Large intestine (tissue), 3 donors: ENCODE results near the gene MTMR2. TPM values are rescaled to one million over a fixed set of nuclear protein-coding genes. Genes with fewer than 3 reads are reported as not detected.

ENCODE experiments used
- DNase-seq, 2 donors: peaks; one replicate each; pipeline versions ENCODE4 v3.0.0 to v3.0.0-alpha.2; 2013
- H3K27ac ChIP-seq: one replicate; pipeline ENCODE4 v1.5.1; 2013; ENCODE audit warnings: low read length
- H3K27me3 ChIP-seq: 2 replicates; pipeline ENCODE4 v1.6.1; 2013; ENCODE audit warnings: low read length; ENCODE audit not compliant: control insufficient read depth, insufficient read depth
- H3K36me3 ChIP-seq: 2 replicates; pipeline ENCODE4 v1.6.1; 2013; ENCODE audit warnings: low read length; ENCODE audit not compliant: control insufficient read depth, insufficient read depth
- H3K4me1 ChIP-seq: one replicate; pipeline ENCODE4 v1.6.1; 2013; ENCODE audit warnings: low read length; ENCODE audit not compliant: control insufficient read depth, insufficient read depth
- H3K4me3 ChIP-seq: one replicate; pipeline ENCODE4 v1.5.1; 2013; ENCODE audit warnings: low read length
- H3K9me3 ChIP-seq: one replicate; pipeline ENCODE4 v1.6.1; 2013; ENCODE audit warnings: mild to moderate bottlenecking, low read depth, low read length, moderate library complexity; ENCODE audit not compliant: control insufficient read depth
- WGBS: methylation state at CpG from one replicate; pipeline ENCODE4 v1.1.5; 2013; ENCODE audit warnings: low lambda C conversion rate; ENCODE audit not compliant: insufficient coverage; 5-methylcytosine and 5-hydroxymethylcytosine counted together
- polyA plus RNA-seq: library from polyadenylated mRNA; unstranded; fragments of 120-200 nt; gene quantifications from one replicate; pipeline ENCODE4 v1.2.1, GENCODE V29; 2013

The MTMR2 gene
- polyA plus RNA-seq, 1 donor: 27.7 TPM

DNA sequence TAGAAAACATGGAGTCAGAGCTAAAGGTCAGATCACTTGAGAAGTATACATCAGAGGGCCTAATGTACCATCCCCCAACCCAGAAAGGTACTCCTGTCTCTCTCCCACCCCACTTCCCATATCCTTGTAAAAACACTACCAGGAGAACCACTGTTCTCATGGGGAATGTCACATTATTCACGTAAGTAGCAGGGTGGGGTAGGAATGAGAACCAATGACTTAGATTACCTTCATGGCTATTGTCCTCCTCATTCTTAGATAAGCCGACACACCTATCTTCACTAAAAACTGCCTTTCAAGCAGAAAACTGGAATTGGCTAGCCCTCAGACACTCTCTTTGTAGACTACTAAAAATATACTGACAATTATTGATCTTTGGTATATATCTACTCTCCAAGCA lies 70.0 kb downstream of the MTMR2 start:
- Histone ChIP-seq H3K36me3 (peaks cover 19% of the 10 kb centered on the region), H3K27me3 (no peaks in the 10 kb centered on the region), H3K9me3 (no peaks in the 10 kb centered on the region), H3K4me1 (no peaks in the 10 kb centered on the region), H3K4me3 (no peak overlapping the region), H3K27ac (no peak overlapping the region)
- WGBS: 100% methylated on average over 1 of the region's 2 CpGs
- no peak for DNase-seq

DNA sequence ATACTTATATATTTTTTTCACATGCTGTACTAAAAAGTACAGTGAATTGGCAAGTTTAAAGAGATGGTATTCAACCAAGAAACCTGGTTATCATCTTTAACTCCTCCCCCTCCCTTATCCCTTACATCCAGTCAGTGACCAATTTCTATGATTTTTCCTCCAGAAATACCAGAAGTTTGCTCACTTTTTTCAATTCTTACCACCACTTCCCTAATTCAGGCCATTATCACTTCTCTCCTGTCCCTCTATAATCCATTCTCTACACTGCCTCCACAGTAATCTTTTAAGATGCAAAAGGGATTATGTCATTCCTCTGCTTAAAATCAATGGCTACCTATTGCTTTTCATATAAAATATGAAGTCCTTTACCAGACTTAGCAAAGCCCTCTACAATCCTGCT lies 70.8 kb downstream of the MTMR2 start:
- Histone ChIP-seq H3K9me3 (no peaks in the 10 kb centered on the region), H3K36me3 (peaks cover 19% of the 10 kb centered on the region), H3K4me3 (no peak overlapping the region), H3K27me3 (no peaks in the 10 kb centered on the region), H3K4me1 (no peaks in the 10 kb centered on the region), H3K27ac (no peak overlapping the region)
- DNase-seq: no peak

DNA sequence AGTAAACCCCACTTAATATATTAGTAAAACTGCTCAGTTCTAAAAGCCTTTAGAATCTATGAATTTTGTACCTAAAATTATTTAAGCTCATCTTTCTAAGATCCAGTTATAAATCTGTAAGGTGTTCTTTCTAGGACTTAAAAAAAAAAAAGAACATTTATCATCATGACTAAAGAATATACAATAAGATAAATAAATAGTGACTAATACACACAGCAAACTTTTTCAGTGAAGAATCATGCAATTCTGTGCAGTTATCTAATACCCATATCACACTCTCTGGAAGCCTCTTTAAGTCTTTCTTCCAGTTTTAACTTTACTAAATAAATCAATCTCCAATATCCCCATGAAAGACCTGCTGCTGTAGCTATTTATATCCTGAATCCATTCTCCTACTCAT lies 73.8 kb downstream of the MTMR2 start:
- peaks cover 23% of the 10 kb centered on the region for H3K36me3 ChIP-seq
- no peaks in the 10 kb centered on the region for H3K27me3 ChIP-seq
- H3K4me3 ChIP-seq: no peak overlapping the region
- H3K27ac ChIP-seq: no peak overlapping the region
- no peak for DNase-seq
- no peaks in the 10 kb centered on the region for H3K4me1 ChIP-seq
- H3K9me3 ChIP-seq: no peaks in the 10 kb centered on the region

DNA sequence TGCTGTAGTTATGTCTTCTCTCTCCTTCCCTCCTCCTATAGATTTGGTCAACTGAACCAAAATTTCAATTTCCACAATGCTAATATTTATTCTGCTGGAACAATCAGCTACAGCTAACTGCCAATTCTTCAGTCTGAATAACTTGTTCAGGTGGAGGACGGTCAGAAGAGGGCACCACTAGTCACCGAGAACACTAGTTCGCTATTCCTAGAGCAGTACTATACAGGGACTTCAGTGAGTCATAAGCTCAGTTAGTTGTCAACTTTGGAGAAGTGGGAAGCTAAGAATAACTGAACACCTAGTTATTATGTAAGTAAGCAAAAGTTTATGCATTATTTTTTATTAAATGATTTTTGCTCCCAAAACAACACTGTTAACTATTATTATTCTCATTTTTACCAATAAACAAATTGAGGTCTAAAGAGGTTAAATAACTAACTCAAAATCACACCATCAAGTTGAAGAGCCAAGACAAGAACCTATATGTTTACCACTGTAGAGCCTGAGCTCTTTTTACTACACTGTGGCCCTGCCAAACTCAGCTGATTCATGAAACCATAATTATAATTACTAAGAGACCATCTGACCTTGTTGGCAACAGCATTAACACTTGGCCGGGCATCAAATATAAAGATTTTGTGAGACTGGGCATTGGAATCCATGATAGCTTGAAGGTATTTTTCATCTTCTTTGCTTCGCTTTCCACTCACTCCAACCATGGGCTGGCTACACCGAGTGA lies 74.7 kb downstream of the MTMR2 start:
- Histone ChIP-seq H3K36me3 (peaks cover 24% of the 10 kb centered on the region), H3K9me3 (no peaks in the 10 kb centered on the region), H3K27ac (no peak overlapping the region), H3K4me3 (no peak overlapping the region), H3K4me1 (no peaks in the 10 kb centered on the region), H3K27me3 (no peaks in the 10 kb centered on the region)
- DNase-seq: peak; percentile 50 to 61
- 66% methylated on average over 3 of the region's 6 CpGs for WGBS

DNA sequence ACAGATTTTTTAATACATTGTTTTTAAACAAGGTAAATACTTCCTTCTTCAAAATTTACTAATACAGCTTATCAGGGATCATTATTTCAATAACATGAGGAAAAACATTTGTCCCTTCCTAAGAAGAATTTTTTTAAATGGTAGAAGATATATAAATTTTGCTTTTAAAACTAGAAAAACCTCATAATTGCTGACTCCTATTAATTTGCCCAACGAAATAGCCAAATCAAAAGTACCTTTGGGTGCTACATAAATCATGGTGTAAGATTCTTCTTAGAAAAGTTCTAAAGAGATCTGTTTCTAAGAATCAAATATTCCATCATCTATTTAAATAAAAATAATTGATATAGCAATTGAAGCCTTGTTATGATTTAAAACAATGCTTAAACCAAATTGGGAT lies 78.7 kb downstream of the MTMR2 start:
- Histone ChIP-seq H3K9me3 (no peaks in the 10 kb centered on the region), H3K27ac (no peak overlapping the region), H3K27me3 (no peaks in the 10 kb centered on the region), H3K4me3 (no peak overlapping the region), H3K4me1 (no peaks in the 10 kb centered on the region), H3K36me3 (peaks cover 27% of the 10 kb centered on the region)
- WGBS: no CpG with 5 or more reads among the region's 1 CpG
- DNase-seq: no peak

DNA sequence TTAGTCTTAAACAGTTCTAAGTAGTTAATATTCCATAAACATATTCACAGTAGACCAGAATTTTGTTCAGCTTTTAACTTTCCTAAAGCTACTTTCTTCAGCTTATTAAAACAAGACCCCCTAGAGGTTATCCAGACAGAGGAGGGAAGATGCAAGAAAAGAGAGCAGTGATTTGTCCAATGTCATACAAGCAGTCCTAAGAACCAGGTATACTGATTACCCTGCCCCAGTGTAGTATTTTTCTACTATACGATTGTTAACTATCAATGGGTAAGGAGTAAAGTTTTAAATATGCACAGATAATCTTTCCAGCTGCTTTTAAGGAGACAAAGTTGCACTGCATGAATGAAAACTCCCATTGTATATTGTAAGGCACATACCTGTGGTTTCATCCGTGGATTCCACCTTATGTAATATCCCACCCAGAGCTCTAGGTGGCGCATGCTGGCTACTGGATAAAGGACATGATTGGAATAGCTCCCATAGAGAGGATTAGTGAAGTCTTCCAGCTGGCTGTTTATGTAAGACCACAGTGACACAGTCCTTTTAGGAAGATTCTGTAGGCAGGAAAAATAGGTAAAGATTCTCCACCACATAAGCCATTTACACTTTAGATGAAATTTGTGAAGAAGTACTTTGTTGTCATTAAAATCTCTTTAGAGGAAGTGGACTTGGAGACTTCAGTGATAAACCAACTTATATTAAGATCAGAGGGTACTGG lies 88.0 kb downstream of the MTMR2 start:
- no peaks in the 10 kb centered on the region for H3K4me1 ChIP-seq
- peak; percentile 54 to 61 for DNase-seq
- H3K27me3 ChIP-seq: no peaks in the 10 kb centered on the region
- no CpG with 5 or more reads among the region's 3 CpGs for WGBS
- H3K36me3 ChIP-seq: peaks cover 44% of the 10 kb centered on the region
- H3K9me3 ChIP-seq: no peaks in the 10 kb centered on the region
- H3K4me3 ChIP-seq: no peak overlapping the region
- H3K27ac ChIP-seq: no peak overlapping the region

DNA sequence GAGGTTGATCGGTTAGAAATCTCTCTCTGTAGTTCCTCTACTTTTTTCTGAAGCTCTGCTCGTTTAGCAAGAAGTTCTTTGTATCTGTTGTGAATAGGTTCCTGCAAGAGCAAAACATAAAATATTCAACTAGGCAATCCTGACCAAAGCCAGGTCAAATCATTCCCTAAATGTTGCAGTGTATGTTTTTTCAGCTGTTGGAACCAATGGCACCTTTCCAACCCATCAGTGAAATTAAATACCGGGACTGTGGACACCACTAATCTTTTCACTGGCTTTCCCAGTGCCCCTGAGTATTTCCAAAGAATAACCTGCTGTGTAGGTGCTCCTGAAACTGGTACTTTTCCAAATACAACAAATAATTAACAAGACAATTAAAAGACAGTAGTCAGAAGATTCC lies 88.6 kb downstream of the MTMR2 start:
- Histone ChIP-seq H3K4me3 (no peak overlapping the region), H3K36me3 (peaks cover 46% of the 10 kb centered on the region), H3K4me1 (no peaks in the 10 kb centered on the region), H3K27ac (no peak overlapping the region), H3K9me3 (no peaks in the 10 kb centered on the region), H3K27me3 (no peaks in the 10 kb centered on the region)
- WGBS: no CpG with 5 or more reads among the region's 3 CpGs
- DNase-seq: no peak

DNA sequence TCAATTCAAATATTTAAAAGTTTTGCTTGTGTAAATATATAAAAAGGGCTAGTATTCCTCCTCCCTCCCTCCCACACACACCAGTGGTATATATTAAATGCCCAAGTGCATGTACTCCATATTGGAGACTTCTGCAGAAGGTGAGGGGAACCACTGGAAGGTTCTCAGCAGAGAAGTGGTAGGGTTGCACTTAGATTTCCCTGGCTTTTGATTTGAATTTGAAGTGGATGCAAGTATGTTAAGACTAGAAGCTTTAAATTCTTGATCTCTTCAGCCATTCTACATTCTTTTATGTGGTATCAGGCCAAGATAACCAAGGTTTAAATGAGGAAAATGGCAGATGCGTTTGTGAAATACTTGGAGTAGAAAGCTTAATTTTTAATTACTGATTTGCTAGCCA lies 90.5 kb downstream of the MTMR2 start:
- DNase-seq: no peak
- no CpG with 5 or more reads among the region's 1 CpG for WGBS
- Histone ChIP-seq H3K9me3 (no peaks in the 10 kb centered on the region), H3K4me3 (no peak overlapping the region), H3K36me3 (peaks cover 45% of the 10 kb centered on the region), H3K4me1 (no peaks in the 10 kb centered on the region), H3K27ac (no peak overlapping the region), H3K27me3 (no peaks in the 10 kb centered on the region)

DNA sequence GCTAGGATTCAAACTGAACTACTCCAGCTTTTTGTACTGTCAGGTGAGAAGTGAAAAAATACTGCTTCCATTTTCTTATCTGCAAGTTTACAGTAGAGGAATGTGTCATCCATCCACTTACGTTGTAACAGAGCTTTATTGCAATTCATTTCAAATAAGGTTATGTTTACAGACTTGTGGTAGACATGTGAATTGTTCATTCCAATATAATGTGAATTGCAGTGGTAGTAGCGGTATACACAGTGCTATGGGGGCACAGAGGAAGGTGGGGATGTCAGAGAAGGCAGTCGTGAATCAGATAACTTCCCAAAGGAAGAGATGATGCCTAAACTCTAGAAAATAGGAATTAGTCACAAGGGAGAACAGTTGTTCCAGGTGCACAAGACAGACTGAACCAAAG lies 91.1 kb downstream of the MTMR2 start:
- Histone ChIP-seq H3K27ac (no peak overlapping the region), H3K9me3 (no peaks in the 10 kb centered on the region), H3K4me1 (no peaks in the 10 kb centered on the region), H3K27me3 (no peaks in the 10 kb centered on the region), H3K36me3 (peaks cover 47% of the 10 kb centered on the region), H3K4me3 (no peak overlapping the region)
- DNase-seq: no peak
- 100% methylated on average over 1 of the region's 3 CpGs for WGBS

DNA sequence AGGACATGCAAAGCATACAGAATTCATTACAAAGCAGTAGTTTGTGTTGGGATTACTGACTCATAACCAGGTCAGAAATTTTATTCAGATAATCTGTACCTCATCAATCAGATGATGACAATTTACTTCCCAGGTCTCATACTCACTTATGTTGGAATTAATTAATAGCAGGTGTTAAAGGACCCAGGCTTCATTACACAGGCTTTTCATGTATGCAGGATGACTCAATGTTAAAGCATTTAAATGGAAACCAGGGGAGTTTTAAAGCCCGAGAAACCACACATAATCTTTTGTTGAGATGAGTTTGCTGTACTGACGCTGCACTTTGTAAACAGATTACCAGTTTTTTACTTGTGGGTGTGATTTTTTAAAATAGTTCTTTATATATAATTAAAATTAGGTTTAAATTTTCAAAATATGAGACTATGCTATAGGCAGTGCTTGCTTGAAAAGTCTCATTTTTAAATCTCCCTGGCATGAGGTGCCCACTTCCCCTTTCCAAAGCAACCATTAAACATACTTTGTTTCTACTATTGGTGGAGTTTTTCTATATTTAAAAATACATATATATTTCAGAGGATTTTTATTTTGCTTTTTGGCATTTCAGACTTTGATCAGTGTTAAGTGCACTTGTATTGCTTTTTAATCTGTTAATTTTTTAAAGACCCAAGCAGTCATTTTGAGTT lies 92.6 kb downstream of the MTMR2 start:
- Histone ChIP-seq H3K27ac (no peak overlapping the region), H3K9me3 (no peaks in the 10 kb centered on the region), H3K27me3 (no peaks in the 10 kb centered on the region), H3K4me1 (no peaks in the 10 kb centered on the region), H3K4me3 (no peak overlapping the region), H3K36me3 (peaks cover 44% of the 10 kb centered on the region)
- 80% methylated on average over 1 of the region's 2 CpGs for WGBS
- DNase-seq: no peak
